Activated CD4-positive, CD25-positive, alpha-beta regulatory T cell (primary cell): ENCODE data around the gene NLK.
"Not testable (repeated sequence)": the region's sequence is repeated elsewhere in the genome, so short reads cannot be mapped to it uniquely, and the experiment has no call there.

ENCODE experiments used
- DNase-seq, 4 experiments: peaks; one replicate each; lab custom pipeline; 2025; lab: John Stamatoyannopoulos, UW

Gene NLK

DNA sequence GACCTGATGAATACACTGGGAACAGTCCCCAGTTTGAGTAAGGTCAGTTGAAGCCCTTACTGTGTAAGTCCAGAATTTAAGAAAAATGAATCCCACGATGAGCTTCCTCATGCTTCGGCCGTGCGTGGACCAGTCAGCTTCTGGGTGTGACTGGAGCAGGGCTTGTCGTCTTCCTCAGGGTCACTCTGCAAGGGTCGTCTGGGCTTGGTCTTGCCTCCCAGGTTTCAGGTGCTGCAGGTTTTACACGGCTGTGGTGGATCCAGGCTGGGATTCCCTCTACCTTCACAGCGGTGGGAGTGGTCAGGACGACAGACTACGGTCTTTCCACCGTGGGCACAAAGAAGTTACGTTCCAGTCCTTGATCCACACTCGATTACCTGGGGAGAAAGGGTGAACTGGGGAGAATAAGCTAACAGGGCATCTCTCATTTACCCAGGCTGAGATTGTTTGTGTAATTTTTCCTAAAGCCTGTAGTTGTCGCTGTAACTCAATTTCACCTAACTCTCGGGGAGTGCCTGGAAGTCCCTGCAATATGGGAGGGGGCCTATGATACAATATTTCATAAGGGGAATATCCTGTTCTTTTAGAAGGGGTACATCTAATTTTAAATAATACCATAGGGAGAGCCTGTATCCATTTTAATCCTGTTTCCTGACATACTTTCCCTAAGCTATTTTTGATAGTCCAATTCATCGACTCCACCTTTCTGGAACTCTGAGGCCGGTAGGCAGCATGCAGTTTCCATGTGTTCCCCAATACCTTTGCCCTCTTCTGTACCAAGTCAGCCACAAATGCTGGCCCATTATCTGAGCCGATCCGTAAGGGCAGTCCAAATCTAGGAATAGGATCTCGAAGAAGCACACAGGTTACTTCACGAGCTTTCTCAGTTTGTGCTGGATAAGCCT is 190.7 kb downstream of the NLK start:
- not testable (repeated sequence) for DNase-seq

DNA sequence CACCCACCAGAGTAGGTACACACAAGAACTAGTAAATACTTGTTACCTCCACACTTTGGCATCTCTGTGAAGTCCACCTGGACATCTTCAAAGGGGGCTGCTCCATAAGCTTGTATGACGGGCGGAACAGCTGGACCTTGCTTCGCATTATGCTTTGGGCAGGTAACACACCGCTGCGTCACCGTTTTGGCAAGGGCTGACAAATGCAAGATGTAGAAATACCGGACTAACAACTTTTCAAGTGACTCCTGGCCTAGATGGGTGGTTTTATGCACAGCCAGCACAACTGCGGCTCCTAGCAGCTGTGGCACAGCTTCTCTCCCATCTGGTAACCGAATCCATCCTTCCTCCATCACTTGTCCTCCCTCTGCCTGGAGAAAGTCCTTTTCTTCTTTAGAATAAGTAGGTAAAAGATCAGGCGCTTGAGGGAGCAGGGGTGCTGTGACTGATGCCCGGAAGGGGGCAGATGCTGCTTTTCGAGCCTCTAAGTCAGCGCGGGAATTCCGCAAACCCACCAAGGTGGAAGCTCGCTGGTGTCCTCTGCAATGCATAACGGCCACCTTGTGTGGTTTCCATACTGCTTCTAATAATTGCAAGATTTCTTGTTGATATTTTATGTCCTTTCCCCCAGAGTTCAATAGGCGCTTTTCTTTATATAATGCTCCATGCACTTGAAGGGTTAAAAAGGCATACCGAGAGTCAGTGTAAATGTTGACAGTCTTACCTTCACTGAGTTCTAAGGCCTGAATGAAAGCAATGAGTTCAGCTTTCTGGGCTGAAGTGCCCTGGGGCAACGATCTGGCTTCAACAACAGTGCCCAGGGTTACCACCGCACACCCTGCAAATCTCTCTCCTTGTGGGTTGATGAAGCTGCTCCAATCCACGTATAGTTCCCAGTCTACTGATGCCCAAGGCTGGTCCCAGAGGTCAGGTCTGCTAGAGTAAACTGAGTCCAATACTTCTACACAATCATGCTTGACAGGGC is 191.7 kb downstream of the NLK start:
- not testable (repeated sequence) for DNase-seq

DNA sequence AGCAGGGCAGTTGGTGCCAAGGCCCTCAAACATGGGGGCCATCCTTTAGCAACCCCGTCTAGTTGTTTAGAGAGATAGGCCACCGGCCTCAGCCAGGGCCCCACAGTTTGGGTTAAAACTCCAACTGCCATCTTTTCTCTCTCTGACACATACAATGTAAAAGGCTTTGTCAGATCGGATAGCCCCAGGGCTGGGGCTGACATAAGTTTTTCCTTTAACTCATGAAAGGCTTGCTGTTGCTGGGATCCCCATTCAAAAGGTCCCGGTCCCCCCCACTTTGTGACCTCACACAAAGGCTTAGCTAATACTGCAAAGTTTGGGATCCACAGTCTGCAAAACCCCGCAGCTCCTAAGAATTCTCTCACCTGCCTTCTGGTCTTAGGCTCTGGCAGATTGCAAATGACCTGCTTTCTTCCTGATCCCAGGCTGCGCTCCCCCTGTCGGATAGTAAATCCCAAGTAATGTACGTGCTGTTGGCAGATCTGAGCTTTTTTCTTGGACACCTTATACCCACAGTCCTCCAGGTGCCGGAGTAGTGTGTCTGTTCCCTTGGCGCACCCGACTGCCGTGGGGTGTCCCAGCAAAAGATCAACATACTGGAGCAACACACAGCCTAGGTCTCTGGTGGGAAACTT is 192.7 kb downstream of the NLK start:
- not testable (repeated sequence) for DNase-seq

DNA sequence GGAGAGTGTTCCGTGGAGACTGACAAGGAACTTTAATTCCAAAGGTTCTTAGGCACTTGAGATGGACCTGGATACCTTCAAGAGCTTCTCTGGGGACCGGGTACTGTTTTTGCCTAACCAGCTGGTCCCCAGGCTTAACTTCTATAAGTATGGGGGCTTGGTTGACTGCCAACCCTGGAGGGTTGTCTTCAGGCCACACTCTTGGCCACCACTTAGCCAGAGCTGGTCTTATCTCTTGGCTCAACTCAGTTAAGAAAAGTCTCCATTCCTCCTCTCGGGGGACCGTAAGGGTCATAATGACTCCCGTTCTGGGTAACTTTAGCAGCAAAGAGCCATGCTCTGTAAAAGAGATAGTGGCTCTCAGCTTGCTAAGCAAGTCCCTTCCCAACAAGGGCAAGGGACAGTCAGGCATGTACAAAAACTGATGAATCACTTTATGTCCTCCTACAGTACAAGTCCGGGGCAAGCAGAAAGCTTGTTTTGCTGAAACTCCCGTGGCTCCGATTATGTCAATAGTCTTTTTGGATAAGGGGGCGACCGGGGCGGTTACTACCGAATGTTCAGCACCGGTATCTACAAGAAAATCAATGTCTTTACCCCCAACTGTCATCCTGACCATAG is 193.7 kb downstream of the NLK start:
- not testable (repeated sequence) for DNase-seq

DNA sequence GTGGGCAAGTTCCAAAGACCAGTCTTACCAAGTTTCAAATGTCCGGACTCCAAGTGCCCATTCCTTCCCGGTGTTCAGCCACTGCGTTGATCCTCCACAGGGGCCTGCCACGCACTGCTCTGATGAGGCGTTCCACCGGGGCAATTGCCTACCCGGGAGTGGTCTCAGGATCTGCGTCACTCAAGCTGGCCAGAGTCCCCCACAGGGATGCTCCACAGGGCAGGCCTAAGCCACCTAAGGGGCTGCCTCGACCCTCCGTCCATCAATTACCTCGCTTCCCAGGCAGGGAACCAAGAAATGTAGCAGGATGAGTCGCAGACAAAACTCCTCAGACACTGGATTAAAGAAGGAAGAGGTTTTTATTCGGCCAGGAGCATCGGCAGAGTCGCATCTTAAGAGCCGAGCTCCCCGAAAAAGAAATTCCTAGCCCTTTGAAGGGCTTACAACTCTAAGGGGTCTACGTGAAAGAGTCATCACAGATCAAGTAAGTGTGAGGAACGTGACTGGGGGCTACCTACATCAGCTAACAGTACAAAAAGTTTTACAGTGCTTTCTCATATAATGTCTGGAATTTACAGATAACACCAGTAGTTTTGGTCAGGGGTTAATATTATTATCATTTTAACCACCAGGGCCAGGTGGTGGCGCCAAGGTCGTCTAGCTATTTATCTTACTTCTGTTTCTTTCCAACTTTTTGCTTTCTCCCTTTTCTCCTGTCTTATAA is 196.2 kb downstream of the NLK start:
- not testable (repeated sequence) for DNase-seq

DNA sequence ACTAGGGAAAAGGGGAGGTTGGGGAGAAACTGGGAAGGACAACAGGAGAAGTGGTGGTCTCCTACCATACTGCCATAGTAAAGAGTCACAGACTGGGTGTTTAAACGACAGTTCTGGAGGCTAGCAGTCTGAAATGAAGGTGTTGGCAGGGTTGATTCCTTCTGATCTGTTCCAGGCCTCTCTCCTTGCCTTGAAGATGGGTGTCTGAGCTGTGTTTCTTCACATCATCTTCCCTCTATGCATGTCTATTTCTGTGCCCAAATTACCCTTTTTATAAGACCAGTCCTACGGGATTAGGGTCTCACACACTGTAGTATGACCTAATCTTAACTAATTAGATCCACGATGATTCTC is 196.8 kb downstream of the NLK start:
- no peak for DNase-seq

DNA sequence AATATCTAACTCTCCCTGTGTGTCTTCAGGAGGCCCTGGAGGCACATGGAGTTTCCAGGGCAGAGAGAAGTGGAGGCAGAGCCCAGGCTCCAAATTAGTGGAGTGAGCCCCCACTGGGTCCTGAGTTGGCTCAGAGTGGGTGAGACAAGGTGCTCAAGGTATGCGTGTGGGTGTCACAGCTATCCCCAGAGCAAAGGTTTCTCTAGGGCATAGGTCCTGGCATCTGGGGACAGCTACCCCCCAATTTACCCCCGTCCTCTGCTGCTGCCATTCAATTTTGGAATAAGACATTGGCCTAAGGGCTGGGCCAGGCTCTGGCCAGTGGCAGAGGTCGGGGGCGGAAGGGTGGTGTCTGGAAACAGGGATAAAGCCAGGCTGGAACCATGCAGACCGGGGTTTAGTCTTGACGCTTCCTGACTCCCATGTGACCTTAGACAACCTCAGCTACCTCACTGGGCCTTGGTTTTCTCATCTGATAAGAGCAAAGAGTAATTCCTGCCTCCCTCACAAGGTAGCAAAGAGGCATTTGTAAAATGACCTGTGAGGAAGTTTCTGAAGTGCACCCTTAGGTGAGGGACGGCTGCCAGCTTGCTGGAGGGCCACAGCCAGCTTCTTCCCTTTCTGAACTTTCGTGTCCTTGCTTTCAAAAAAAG is 198.3 kb downstream of the NLK start:
- DNase-seq, result no peak

DNA sequence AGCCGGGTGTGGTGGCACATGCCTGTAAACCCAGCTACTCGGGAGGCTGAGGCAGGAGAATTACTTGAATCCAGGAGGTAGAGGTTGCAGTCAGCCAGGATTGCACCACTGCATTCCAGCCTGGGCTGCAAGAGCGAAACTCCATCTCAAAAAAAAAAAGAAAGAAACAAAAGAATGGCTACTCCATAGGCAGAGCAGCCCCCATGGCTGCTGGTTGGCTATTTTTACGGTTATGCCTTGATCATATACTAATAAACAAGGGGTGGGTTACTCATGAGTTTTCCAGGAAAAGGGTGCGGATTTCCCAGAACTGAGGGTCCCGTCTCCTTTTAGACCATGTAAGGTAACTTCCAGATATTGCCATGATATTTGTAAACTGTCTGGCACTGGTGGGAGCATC is 200.3 kb downstream of the NLK start:
- no peak for DNase-seq

DNA sequence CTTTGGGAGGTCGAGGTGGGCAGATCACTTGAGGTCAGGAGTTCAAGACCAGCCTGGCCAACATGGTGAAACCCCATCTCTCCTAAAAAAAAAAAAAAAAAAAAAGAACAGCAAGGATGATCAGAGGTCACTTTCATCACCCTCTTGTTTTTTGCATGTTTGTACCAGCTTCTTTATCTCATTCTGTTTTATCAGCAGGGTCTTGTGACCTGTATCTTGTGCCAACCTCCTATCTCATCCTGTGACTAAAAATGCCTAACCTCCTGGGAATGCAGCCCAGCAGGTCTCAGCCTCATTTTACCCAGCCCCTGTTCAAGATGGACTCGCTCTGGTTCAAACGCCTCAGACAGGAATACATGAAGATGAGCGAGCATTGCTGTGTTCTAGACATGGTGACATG is 200.8 kb downstream of the NLK start:
- not testable (repeated sequence) for DNase-seq

DNA sequence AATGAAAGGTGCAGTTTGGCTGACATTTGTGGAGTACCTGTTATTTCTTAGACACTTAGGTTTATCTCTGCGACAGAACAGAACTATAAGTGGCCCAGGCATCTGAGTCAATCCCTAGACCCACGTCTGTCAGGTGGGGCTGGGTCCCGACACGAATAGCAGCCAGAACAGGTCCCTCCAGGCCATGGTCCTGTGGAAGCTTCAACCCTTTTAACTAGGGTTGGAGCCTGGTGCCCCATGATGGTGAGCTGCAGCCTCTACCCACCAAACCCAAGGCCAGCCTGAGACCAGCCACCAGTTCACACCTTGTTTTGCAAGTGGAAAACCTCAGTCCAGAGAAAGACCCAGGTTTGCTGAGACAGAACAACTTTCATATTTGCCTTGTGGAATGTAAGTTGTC is 202.0 kb downstream of the NLK start:
- no peak for DNase-seq
